RWPE2 (cell line): Measurements from ENCODE around the gene GLE1.
A peak's percentile ranks its signal among the peaks of the same experiment; 100 is the strongest.

ENCODE experiments used
- ATAC-seq: fragments of 200-7000 bp; cut with Tn5 transposase; 3 replicates; pipeline ENCODE4 v1.9.1; 2021; ENCODE audit warnings: low read depth
- DNase-seq: peaks from one replicate; pipeline ENCODE4 v3.0.0-alpha.2; 2020; ENCODE audit warnings: low spot score
- H3K27ac ChIP-seq: fragments of 450-650 bp; 2 replicates; pipeline ENCODE4 v1.5.1; 2017; ENCODE audit warnings: mild to moderate bottlenecking; ENCODE audit not compliant: poor library complexity, severe bottlenecking
- H3K27me3 ChIP-seq: fragments of 250-450 bp; sonication (Bioruptor Pico); 2 replicates; pipeline ENCODE4 v1.5.1; 2021; ENCODE audit warnings: mild to moderate bottlenecking, moderate library complexity; ENCODE audit not compliant: insufficient read depth, poor library complexity, severe bottlenecking
- H3K36me3 ChIP-seq: fragments of 250-450 bp; sonication (Bioruptor Pico); 2 replicates; pipeline ENCODE4 v1.5.1; 2020; ENCODE audit warnings: low read depth, mild to moderate bottlenecking, moderate library complexity
- H3K4me1 ChIP-seq: fragments of 250-450 bp; sonication (Bioruptor Pico); 2 replicates; pipeline ENCODE4 v1.5.1; 2021; ENCODE audit warnings: mild to moderate bottlenecking, moderate library complexity; ENCODE audit not compliant: insufficient read depth, poor library complexity, severe bottlenecking
- H3K4me3 ChIP-seq: fragments of 250-450 bp; sonication (Bioruptor Pico); 2 replicates; pipeline ENCODE4 v1.5.1; 2021; ENCODE audit warnings: mild to moderate bottlenecking, moderate library complexity; ENCODE audit not compliant: severe bottlenecking
- H3K9me3 ChIP-seq: fragments of 250-450 bp; sonication (Bioruptor Pico); 2 replicates; pipeline ENCODE4 v1.5.1; 2021; ENCODE audit warnings: mild to moderate bottlenecking, moderate library complexity; ENCODE audit not compliant: severe bottlenecking
- CTCF ChIP-seq: fragments of 450-650 bp; IDR thresholded peaks from one replicate; pipeline ENCODE4 v1.5.1; 2017; ENCODE audit warnings: mild to moderate bottlenecking, moderate library complexity; ENCODE audit not compliant: poor library complexity, severe bottlenecking

The GLE1 gene

GRCh38 chr9:128550770-128551656, 46.5 kb downstream of the GLE1 start:
- TF ChIP-seq CTCF, result no peak
- Histone ChIP-seq H3K27me3 (no peaks in the 10 kb centered on the region), H3K9me3 (no peaks in the 10 kb centered on the region), H3K4me1 (peaks cover 22% of the 10 kb centered on the region), H3K36me3 (no peaks in the 10 kb centered on the region), H3K4me3 (peak overlapping the region; percentile 85), H3K27ac (peak overlapping the region; percentile 75)
- ATAC-seq, result no peak
- DNase-seq, result no peak

DNA sequence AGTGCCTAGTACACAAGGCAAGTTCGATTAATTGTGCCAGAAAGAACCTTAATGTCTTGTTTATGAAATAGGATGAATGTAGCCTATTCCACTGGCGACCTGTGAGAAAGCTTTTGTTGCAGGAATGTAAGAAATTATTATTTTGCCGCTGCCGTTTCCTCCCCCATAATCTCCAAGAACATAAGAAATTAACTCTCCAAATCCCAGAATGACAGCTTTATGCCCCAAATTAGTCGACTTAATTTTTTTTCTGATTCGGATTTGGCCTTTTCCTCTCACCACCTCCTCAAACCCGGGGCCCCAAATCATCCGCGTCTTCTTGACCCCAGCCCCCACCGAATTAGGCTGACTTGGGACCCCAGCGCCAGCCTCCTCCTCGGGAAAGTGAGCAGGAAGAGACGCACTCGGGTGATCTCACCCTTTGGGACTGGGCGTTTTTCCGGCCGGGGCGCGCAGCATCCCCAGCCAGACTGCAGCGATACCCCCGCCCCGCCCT, 47.2 kb downstream of the GLE1 start:
- peak overlapping the region; percentile 85 for H3K4me3 ChIP-seq
- H3K9me3 ChIP-seq, result no peaks in the 10 kb centered on the region
- ATAC-seq, result no peak; the same call in 2 of the 3 replicates
- H3K27ac ChIP-seq, result peak overlapping the region; percentile 75
- H3K4me1 ChIP-seq, result peaks cover 29% of the 10 kb centered on the region
- no peaks in the 10 kb centered on the region for H3K27me3 ChIP-seq
- no peak for DNase-seq
- TF ChIP-seq CTCF, result no peak
- no peaks in the 10 kb centered on the region for H3K36me3 ChIP-seq

- Histone ChIP-seq H3K27ac (peak within 1 kb of the TSS; percentile 75), H3K36me3 (no peaks in the 10 kb centered on the region), H3K4me1 (peaks cover 30% of the 10 kb centered on the region), H3K9me3 (no peaks in the 10 kb centered on the region), H3K27me3 (no peaks in the 10 kb centered on the region), H3K4me3 (peak within 1 kb of the TSS; percentile 85)
- DNase-seq (peak; percentile 90), ATAC-seq (peak; percentile 73)
- no peak for TF ChIP-seq CTCF
Measured at GRCh38 chr9:128552153-128552743, 47.7 kb downstream of the GLE1 start, which contains the start of gene SPTAN1. SPTAN1 (plus strand) TSS chr9:128552587; CDS start chr9:128566741, 14,154 bp downstream.

DNA sequence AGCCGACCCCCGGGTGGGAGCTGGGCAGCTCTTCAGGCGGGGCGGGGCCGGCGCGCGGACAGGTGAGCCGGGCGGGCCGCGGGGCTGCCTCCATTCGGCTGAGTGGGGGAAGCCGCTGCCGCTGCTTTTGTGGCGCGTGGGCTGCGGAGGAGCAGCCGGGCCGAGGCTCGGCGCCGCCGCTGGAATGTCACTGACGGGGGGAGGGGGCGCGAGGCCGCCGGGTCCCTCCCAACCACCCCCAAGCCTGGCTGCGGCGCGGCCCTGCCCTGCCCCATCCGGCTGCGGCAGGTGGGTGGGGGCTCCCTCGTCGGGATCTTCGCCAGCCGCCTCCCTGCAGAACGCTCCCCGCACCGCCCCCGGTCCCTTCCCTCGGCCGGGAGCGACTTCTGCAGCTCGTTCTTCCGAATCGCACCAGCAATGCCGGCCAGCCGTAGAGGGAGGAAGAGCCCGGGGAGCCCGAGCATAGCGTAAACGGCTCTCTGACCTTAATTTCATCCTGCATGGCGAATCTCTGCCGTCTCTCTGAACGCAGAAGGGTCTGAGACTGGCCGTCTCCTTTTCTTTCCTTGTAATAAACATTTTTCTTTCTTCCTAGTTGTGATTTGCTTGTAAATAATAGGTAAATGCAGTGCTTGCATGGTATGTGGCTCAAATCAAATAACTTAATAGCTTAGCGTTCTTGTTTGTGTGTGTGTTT, 48.4 kb downstream of the GLE1 start:
- Histone ChIP-seq H3K27ac (peak overlapping the region; percentile 75), H3K4me1 (peaks cover 31% of the 10 kb centered on the region), H3K27me3 (no peaks in the 10 kb centered on the region), H3K9me3 (no peaks in the 10 kb centered on the region), H3K4me3 (peak overlapping the region; percentile 85), H3K36me3 (no peaks in the 10 kb centered on the region)
- no peak for TF ChIP-seq CTCF
- DNase-seq (no peak), ATAC-seq (peak; percentile 6)
